ENCODE results near the gene TEX38. TPM values are rescaled to one million over a fixed set of nuclear protein-coding genes. Genes with fewer than 3 reads are reported as not detected.

TEX38 gene
- total and polyA plus RNA-seq, 2 experiments from 2014 or later: not detected

GRCh38 chr1:46623743-46624644, 47.7 kb upstream of the TEX38 start:
- Mint-ChIP-seq H3K27me3 (ENCODE audit: insufficient read depth, low read depth, poor library complexity) (no peaks in the 10 kb centered on the region), H3K36me3 (ENCODE audit: low read depth) (no peaks in the 10 kb centered on the region), H3K4me3 (no peak overlapping the region), H3K9me3 (no peaks in the 10 kb centered on the region), H3K27ac (no peak overlapping the region), H3K4me1 (peaks cover 3% of the 10 kb centered on the region)
- no peak overlapping the region for H3K4me3 ChIP-seq
- H2AFZ ChIP-seq: no peak overlapping the region; the same call in 1 of the 2 replicates
- no peaks in the 10 kb centered on the region for H3K9me2 ChIP-seq (ENCODE audit: insufficient read depth)
- no peaks in the 10 kb centered on the region for H3K36me3 ChIP-seq (ENCODE audit: insufficient read depth)
- DNase-seq (ENCODE audit: low spot score): no peak
- H3K79me2 ChIP-seq (replicated peaks; ENCODE audit: insufficient read depth): no peaks in the 10 kb centered on the region
- 0 out of 2 replicates have a peak, but pooled peaks cover 2% of the 10 kb centered on the region for H3K27me3 ChIP-seq (ENCODE audit: insufficient read depth)
- H3K27ac ChIP-seq (ENCODE audit: low read depth): no peak overlapping the region
- TF ChIP-seq ETS1 (IDR thresholded peaks at IDR 0.05): no peak
- TF ChIP-seq STAT1 (IDR thresholded peaks at IDR 0.05; ENCODE audit: unreplicated experiment): no peak
- no peak for TF ChIP-seq EZH2phosphoT487 (IDR thresholded peaks at IDR 0.05; ENCODE audit: unreplicated experiment)
- no peak for TF ChIP-seq CREB1 (CRISPR knock-in tag; IDR thresholded peaks at IDR 0.05; ENCODE audit: low read depth)
- H3K4me2 ChIP-seq: no peak overlapping the region
- H3F3A ChIP-seq (replicated peaks; ENCODE audit: low read depth): no peaks in the 10 kb centered on the region
- no peaks in the 10 kb centered on the region for H3K4me1 ChIP-seq (ENCODE audit: insufficient read depth)
- ATAC-seq: peak; percentile 45
- no peaks in the 10 kb centered on the region for H4K20me1 ChIP-seq (replicated peaks; ENCODE audit: insufficient read depth)

- Histone ChIP-seq H3K27me3 (ENCODE audit: insufficient read depth) (no peaks in the 10 kb centered on the region), H3K79me2 (replicated peaks; ENCODE audit: insufficient read depth) (no peaks in the 10 kb centered on the region), H3K36me3 (ENCODE audit: insufficient read depth) (no peaks in the 10 kb centered on the region; the same call in 1 of the 2 replicates), H3K4me3 (no peak overlapping the region), H3F3A (replicated peaks; ENCODE audit: low read depth) (no peaks in the 10 kb centered on the region), H4K20me1 (replicated peaks; ENCODE audit: insufficient read depth) (no peaks in the 10 kb centered on the region), H3K9me2 (ENCODE audit: insufficient read depth) (no peaks in the 10 kb centered on the region), H3K4me1 (ENCODE audit: insufficient read depth) (no peaks in the 10 kb centered on the region), H2AFZ (no peak overlapping the region), H3K4me2 (no peak overlapping the region), H3K27ac (ENCODE audit: low read depth) (no peak overlapping the region)
- no peak for ATAC-seq
- H3K9me3 Mint-ChIP-seq: no peaks in the 10 kb centered on the region
- H3K4me1 Mint-ChIP-seq: no peaks in the 10 kb centered on the region
- TF ChIP-seq CTCF (conservative IDR thresholded peaks at IDR 0.05; ENCODE audit: low read depth in 2 of 2): peak in 1 of 2 experiments; percentile 29; a peak in 2 of 4 replicates
- TF ChIP-seq ETS1 (IDR thresholded peaks at IDR 0.05): no peak
- TF ChIP-seq NANOG (IDR thresholded peaks at IDR 0.05; ENCODE audit: borderline replicate concordance): no peak
- no peak for TF ChIP-seq CREB1 (CRISPR knock-in tag; IDR thresholded peaks at IDR 0.05; ENCODE audit: low read depth)
- TF ChIP-seq REST (IDR thresholded peaks at IDR 0.05; ENCODE audit: unreplicated experiment): no peak
- no peak for TF ChIP-seq EZH2phosphoT487 (IDR thresholded peaks at IDR 0.05; ENCODE audit: unreplicated experiment)
- TF ChIP-seq JUNB (IDR thresholded peaks at IDR 0.05; ENCODE audit: unreplicated experiment): no peak
- TF ChIP-seq STAT1 (IDR thresholded peaks at IDR 0.05; ENCODE audit: unreplicated experiment): no peak
- H3K27ac Mint-ChIP-seq: no peak overlapping the region
- H3K4me3 Mint-ChIP-seq: no peak overlapping the region
- no peak for DNase-seq (ENCODE audit: low spot score)
- no peaks in the 10 kb centered on the region for H3K27me3 Mint-ChIP-seq (ENCODE audit: insufficient read depth, low read depth, poor library complexity)
- peaks cover 10% of the 10 kb centered on the region for H3K36me3 Mint-ChIP-seq (ENCODE audit: low read depth)
Observed at GRCh38 chr1:46630719-46631118, 40.9 kb upstream of the TEX38 start.
